Measurements from ENCODE around the gene SEC24B.
"Not testable (repeated sequence)": the region's sequence is repeated elsewhere in the genome, so short reads cannot be mapped to it uniquely, and the experiment has no call there.

Gene SEC24B

DNA sequence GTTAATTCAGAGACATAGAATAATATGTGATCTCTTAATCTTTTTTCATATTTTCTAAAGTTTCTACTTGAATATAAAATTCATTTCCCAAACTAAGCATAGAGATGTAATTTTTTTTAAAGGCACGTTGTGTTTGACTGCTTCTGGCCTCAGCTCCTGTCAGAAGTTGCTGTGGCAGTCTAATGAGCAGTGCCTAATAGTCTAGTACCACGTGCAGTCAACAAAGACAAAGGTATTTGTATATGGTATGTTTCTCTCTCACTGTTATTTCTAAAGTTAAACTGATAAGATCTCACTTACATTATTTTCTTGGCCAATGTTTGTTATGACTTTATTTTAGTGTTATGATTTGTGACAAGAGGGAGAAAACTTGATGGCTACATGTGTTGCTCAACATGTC lies 77.8 kb downstream of the SEC24B start:
- DNase-seq, result no peak

DNA sequence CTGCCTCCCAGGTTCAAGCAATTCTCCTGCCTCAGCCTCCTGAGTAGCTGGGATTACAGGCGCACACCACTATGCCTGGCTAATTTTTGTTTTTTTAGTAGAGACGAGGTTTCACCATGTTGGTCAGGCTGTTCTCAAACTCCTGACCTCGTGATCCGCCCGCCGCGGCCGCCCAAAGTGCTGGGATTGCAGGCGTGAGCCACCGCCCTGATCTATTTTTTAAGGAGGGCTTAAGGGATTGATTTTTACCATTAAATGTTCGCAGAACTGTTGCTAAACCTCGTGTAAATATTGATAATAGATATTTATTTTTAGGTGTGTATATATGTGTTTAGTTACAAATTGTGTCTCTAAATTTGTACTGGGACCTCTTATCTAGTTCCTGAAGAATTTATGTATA lies 79.8 kb downstream of the SEC24B start:
- DNase-seq, result not testable (repeated sequence)

DNA sequence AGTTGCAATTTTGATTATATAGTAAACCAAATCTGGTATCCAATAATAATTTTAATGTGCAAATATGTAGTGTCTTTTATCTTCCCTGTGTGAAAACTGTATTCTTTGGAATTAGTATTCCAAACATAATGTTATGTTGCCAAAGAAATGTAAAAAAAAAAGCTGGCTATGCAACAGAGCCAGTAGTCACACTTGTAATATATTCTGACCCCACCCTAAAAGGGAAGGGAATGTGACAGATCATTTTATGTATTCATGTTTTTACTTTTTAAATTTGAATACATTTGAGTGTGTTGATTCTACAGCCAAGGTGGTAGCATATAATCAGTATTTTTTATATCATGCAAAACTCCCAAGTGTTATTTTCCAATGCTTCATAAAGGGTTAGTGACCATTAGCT lies 98.6 kb downstream of the SEC24B start:
- no peak for DNase-seq

DNA sequence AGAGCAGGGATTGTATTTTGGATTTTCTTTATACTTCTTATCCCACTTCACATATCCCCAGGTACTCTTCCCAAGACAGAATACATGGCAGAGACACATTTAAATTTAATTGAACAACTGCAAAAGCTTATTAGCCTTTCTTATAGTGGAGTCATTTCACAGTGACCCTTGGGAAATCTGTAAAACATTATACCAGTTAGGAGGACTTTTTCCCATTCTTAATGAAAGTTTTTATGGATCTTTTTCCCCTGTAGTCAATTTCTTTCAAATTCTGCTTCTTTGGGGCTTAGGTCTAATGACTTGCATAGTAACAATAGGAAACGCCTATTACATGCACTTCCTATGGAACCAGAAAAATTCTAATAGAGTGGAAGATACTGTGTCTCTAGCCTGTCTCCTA lies 111.8 kb downstream of the SEC24B start:
- no peak for DNase-seq

- DNase-seq, result no peak
These were observed 113.8 kb downstream of the SEC24B start for GRCh38 chr4:109547394-109547793.

GRCh38 chr4:109548655-109549054 lies 115.0 kb downstream of the SEC24B start:
- no peak for DNase-seq

GRCh38 chr4:109552237-109552636 lies 118.6 kb downstream of the SEC24B start:
- peak; percentile 26 for DNase-seq

DNA sequence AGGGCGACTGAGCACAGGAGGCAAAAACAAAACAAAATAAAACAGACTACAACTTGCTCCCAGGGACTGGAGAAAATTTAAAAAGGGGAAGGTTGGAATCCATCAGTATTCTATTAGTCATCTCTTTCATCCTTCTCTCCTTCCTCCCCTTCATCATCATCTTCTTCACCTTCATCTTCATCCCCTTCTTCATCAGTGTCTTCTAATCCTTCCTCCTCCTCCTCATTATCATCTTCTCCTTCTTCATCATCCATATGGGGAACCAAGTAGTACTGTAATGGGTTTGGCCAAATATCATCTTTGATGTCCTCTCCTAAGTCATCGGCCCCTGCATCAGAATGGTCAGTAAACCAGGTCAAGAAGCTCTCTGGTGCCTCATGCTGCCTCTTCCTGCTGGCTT lies 119.5 kb downstream of the SEC24B start:
- no peak for DNase-seq

DNA sequence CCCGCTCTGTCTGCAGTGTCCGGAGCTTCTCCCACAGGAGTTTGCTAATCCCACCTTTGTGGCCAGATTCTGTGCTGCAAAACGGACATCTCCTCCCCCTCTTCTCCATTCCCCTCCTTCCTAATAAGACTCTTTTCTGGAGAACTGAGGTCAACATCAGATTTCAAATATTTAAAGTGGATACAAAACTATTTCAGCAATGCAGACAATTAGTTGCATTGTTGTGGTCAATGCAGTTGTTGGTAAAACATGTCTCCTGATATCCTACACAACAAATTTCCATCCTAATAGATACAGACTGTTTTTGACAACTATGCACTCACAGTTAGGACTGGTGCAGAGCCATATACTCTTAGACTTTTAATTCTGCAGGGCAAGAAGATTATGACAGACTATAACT lies 121.4 kb downstream of the SEC24B start:
- no peak for DNase-seq

DNA sequence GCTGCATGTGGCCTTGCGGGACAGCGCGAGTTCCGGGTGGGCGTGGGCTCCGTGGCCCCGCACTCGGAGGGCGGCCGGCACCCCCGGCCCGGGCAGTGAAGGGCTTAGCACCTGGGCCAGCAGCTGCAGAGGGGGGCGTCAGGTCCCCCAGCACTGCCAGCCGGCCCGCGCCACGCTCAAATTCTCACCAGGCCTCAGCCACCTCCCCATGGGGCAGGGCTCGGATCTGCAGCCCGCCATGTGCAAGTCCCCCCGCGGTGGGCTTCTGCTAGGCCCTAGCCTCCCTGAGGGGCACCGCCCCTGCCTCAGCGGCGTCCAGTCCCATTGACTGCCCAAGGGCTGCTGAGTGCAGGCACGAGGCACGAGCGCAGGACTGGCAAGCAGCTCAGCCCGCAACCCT lies 123.8 kb downstream of the SEC24B start:
- DNase-seq, result no peak

GRCh38 chr4:109558095-109558494 lies 124.5 kb downstream of the SEC24B start:
- DNase-seq, result peak; percentile 12

DNA sequence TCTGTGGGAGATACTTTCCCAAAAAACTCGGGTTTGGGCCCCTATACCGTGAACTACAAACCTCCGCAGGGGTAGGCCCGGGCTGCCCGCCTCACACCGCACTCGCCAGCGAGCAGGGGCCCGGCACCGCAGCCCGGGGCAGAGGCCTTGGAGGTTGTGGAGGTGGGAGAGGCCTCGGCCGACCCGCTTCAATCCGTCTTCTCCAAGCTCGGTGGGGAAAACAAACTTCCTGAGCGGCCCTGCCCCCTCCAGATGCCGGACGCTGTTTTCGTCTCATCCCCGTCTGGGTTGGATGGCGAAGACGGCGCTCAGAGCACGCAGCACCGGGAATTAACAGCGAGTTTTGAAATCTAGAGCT lies 126.0 kb downstream of the SEC24B start:
- no peak for DNase-seq

DNA sequence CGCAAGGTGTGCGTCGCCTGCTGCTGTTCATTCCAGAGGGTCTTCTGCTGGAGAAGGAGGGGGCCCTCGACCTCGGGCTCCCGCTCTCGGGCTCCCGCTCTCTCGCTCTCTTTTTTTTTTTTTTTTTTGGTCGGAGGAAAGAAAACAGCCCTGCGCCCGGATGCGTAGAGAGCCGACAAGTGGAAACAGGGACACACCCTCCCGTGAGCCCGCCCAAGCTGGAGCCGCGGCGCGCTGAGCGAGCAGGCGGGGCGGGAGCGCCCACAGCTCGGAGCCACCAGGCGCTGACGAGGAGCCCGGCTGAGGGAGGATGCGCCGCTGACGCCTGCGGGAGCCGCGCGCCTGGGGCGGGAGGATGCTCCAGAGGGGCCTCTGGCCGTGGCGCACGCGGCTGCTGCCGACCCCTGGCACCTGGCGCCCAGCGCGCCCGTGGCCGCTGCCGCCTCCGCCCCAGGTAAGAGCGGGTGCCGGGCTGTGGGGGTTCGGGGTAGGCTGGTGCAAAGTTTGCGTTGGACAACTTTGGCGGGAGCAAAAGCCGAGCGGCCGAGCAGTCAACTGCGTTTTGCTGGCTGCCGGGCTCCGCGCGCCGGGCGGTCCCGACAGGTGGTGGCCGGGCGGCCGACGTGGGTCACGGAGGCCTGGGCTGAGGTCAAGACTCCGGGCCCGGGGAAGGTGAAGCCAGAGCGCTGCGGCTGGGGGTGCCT lies 126.5 kb downstream of the SEC24B start, which contains the start of gene MCUB:
Gene MCUB, plus strand, starts transcription at position 264 of the 704 bp plus-strand sequence. Its CDS starts 92 bp downstream, at position 356.
- peak; percentile 94 for DNase-seq

DNA sequence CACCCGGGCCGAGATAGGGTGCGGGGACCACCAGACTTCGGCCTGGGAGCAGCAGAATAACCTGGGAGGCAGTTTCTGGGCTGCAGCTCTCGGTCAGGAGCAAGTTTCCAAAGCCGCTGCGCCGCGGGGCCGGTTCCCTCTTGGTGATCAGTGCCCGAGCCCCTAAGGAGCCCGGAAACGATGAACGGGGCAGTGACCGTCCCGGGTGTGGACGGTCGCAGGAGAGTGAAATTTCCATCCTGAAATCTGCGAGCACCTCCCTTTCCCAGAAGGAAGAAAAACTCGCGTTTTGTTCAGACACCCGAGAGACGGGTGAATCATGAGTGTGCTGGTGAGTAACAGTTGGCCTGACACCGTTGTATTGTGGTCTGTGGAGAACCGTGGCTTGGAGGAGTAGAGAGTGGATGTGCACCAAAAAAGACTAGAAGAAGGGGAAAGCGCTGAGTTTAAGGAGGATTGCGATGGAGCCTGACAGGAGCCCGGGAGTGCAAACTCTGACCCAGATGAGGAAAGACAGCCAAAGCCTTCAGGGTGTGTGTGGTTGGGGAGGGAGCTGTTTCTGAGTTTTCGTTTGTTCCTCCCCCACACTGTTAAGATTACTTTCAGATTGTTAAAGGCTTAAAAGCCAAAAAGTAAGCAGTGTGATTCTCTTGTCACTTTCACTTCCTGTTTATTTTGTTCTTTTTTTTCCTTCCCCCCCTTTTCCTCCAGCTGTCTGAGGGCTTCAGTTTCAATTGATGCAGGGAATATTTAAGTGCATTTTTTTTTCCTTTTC lies 127.3 kb downstream of the SEC24B start:
- peak; percentile 65 for DNase-seq

DNA sequence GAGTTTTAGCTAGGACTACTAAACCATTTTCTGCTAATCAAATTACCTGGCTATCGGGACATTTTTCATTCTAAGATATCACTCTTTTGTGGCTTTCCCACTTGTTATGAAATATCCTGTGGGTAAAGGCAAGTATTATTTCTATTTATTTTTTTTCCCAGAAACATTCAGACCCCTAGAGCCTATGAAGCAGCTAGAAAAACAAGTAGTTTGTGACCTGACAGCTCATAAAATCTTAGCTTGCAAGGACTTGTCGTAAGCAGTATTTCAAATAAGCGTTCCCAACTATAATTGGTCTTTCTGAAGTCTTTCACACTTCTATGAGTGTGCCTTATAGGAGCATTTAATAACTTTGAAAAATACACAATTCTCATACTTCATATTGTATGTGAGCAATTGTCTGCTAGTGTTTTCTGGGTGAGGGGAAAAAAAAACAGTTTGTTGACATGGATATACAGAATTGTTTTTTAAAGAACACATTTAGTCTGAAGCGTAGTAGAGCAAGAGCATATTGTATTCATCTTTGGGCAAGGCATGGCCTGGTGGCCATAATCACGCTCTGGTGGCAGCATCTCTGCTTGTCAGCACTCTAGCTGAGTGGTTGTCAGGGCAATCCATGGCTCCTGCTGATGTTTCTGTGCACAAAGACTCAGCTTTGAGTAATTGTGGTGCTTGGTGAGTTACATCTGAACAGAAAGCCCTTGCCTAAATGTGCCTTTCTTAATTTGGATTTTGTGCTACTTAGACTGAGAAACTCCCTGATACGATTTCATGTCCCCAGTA lies 129.0 kb downstream of the SEC24B start:
- DNase-seq, result peak; percentile 11

DNA sequence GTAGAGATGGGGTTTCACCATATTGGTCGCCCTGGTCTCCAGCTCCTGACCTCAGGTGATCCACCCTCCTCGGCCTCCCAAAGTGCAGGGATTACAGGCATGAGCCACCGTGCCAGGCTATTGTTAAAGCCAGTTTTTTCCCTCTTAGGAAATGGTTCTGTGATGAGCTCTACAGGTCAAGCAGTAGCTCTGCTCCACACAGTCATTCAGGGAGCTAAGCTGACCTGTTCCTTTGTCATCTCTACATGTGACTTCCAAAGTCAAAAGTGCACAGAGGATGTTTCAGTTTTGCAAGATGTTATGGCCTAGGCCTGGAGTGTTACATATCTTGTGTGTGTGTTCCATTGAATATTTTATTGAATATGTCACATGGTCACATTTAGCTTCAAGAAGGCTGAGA lies 137.9 kb downstream of the SEC24B start:
- DNase-seq, result no peak

DNA sequence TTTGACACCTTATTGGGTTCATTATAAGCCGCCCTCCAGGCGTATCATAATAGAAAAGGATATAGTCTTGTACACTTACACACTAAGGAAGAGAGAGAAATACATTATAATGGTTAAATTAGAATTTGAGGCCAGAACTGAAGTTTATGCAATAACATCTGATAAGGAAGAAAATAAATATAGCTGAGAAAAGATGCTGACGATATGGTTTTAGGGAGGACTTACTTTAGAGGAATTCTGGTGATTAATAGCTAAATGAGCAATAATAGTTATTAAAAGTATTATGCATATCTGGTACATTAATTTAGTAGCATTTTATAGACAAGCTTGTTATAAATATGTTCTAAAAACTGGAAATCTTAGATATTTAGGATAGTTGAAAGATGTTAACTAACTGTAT lies 138.5 kb downstream of the SEC24B start:
- DNase-seq, result no peak

- DNase-seq, result peak; percentile 75
These were observed 140.8 kb downstream of the SEC24B start for GRCh38 chr4:109574443-109574850.

DNA sequence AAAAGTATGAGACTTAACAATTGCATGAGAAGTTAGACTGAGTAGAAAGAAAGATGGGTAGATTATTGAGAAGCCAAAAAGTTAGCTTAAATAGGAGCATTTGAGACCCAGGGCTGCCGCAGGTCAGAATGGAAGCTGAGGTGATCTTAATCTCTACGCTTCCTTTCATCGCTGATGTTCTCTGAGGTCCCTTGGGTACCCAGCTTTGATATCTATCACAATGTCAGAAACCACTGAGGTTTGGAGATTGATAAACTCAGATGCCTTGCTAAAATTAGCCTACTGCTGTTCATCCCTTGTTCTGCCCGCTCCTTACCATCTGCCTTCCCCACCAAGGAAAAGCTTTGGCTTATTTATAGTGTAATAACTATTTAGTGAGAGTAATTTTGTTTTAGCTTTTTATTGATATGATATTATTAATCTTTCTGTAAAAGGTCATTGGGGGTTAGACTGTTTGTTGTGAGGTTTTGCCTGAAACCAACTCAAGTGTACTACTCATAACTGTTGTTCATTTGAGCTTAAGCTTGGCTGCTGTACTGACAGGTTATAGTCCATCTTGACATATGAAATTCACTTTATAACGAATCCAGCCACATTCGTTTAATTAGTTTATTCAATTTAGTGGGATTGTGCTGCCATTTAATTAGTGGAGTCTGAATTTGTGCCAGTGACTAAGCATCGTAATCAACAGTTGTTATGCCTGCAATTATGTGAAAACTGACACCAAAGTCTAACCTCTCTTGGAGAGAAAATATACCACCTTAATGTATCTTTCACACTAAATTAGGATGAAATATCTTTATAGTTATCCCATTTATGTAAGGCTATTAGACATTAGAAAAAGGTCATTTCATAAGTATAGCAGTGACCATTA lies 141.6 kb downstream of the SEC24B start:
- peak; percentile 34 for DNase-seq

GRCh38 chr4:109576462-109576861 lies 142.8 kb downstream of the SEC24B start:
- peak; percentile 74 for DNase-seq

GRCh38 chr4:109578846-109579245 lies 145.2 kb downstream of the SEC24B start:
- DNase-seq, result no peak

GRCh38 chr4:109579997-109580396 lies 146.4 kb downstream of the SEC24B start:
- not testable (repeated sequence) for DNase-seq

- DNase-seq, result no peak
These were observed 154.6 kb downstream of the SEC24B start for GRCh38 chr4:109588176-109588575.

All from hematopoietic multipotent progenitor cell treated with erythropoietin and hydrocortisone succinate and interleukin-3 and kit ligand, for 6 days (in vitro differentiated cells).